ENCODE data around the gene G6PD. TPM values are rescaled to one million over a fixed set of nuclear protein-coding genes. Genes with fewer than 3 reads are reported as not detected.
A peak's percentile ranks its signal among the peaks of the same experiment; 100 is the strongest.

Gene G6PD
- total and polyA plus RNA-seq, 10 of the 15 experiments (the other 5 are each of a cell fraction or from before 2014, with no cell fraction given) = 1.6 to 62.5 (median 28.4) TPM

DNA sequence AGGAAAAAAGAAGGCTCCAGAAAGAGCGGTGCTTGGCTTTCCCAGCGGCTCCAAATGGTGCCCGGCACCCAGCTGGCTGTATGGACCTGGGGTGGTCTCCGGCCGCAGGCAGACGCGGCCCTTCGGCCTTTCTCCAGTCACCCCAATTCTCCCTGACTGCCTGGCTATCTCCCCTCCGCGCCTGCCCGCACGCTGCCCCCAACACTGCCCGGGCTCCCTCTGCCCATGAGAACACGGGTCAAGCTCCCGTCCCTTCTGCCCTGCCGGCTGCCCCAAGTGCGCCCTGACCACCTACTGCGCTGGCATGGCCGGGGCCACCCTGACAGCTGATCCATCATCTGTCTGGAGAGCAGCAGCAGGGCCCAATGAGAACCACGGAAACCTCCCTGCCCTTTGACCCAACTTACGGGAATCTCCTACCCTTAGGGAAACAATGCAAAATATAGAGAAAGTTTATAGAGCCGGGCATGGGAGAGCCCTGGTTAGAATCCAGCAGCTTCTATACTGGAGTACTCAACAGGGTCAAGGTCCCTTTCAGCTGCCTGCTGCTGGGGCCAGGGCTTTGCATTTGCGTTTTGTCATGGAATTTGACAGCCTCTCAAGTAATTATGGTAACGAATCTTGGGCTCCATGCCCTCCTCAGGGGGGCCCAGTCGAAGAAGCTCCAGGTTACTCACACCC is 29.4 kb downstream of the G6PD start (continued):
- TF ChIP-seq BCL3 (IDR thresholded peaks at IDR 0.05; ENCODE audit: borderline replicate concordance, insufficient read depth, low read depth, low read length, poor library complexity, severe bottlenecking) (no peak), POLR2AphosphoS5 (IDR thresholded peaks at IDR 0.05; ENCODE audit: low read length) (no peak)

DNA sequence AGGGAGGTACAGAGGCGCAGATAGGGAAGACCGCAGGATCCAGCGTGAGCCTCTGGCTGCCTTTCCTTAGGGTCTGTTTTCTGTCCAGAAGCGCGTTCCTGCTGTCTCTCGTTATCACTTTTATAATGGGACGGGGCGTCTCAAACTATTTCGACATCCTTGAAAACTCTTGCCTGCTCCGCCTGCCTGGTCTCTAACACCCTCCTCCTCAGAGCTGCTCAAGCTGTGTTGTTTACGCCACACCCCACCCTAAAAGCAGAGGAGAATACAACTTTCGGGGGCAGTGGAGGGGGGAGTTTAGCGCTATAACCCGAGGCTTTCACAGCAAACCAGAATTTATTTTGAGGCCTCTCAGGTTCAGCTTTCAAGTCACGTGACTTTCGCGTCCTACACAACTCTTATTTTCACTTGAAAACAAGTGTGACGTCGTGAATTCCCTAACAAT is 30.0 kb downstream of the G6PD start:
- peak overlapping the region; percentile 83 for H2AFZ ChIP-seq (ENCODE audit: control insufficient read depth, low read depth, low read length)
- TF ChIP-seq STAT3 (IDR thresholded peaks at IDR 0.05; ENCODE audit: low read depth, low read length) = no peak
- no peak for TF ChIP-seq HDGF (IDR thresholded peaks at IDR 0.05)
- TF ChIP-seq BRCA1 (IDR thresholded peaks at IDR 0.05; ENCODE audit: low read depth, low read length) = no peak
- no peak for TF ChIP-seq RAD21 (IDR thresholded peaks at IDR 0.05; ENCODE audit: insufficient read depth, low read depth, low read length)
- no peak for TF ChIP-seq CBX3 (IDR thresholded peaks at IDR 0.05; ENCODE audit: borderline replicate concordance, low read depth)
- no peak for TF ChIP-seq FOXM1 (IDR thresholded peaks at IDR 0.05; ENCODE audit: low read depth, low read length)
- no peak for TF ChIP-seq IRF3 (IDR thresholded peaks at IDR 0.05)
- no peak for TF ChIP-seq BCL11A (IDR thresholded peaks at IDR 0.05; ENCODE audit: low read depth, low read length)
- 0 out of 2 replicates have a peak, but pooled peaks have one; percentile 9 for TF ChIP-seq RFX5 (IDR thresholded peaks at IDR 0.05; ENCODE audit: low read depth, low read length)
- no peak for TF ChIP-seq SMAD1 (IDR thresholded peaks at IDR 0.05; ENCODE audit: low read depth, partially characterized antibody)
- no peak for TF ChIP-seq BHLHE40 (IDR thresholded peaks at IDR 0.05; ENCODE audit: borderline replicate concordance in 1 of 2, low read depth in 2 of 2, low read length in 1 of 2)
- TF ChIP-seq RAD51 (IDR thresholded peaks at IDR 0.05) = peak; percentile 34; the same call in 1 of the 2 replicates
- no peak for TF ChIP-seq IRF5 (IDR thresholded peaks at IDR 0.05; ENCODE audit: borderline replicate concordance)
- TF ChIP-seq SMAD5 (IDR thresholded peaks at IDR 0.05; ENCODE audit: low read depth) = no peak
- no peak for TF ChIP-seq ZNF207 (IDR thresholded peaks at IDR 0.05; ENCODE audit: borderline replicate concordance)

More for the DNA sequence above, 30.0 kb downstream of the G6PD start:
- no peak for FAIRE-seq
- DNase-seq (ENCODE audit: low read depth, low spot score) = no peak
- Histone ChIP-seq H3K27ac (ENCODE audit: control insufficient read depth, insufficient read depth) (peak overlapping the region; percentile 57; the same call in 1 of the 2 replicates), H3K4me3 (peak overlapping the region; percentile 64), H3K4me2 (ENCODE audit: control insufficient read depth, insufficient read depth) (peak overlapping the region; percentile 79), H3K27me3 (replicated peaks in 1 of 2; ENCODE audit: control insufficient read depth in 2 of 2, insufficient read depth in 2 of 2, low read length in 1 of 2) (no peaks in the 10 kb centered on the region), H3K9me3 (replicated peaks; ENCODE audit: control insufficient read depth, insufficient read depth, low read length) (no peaks in the 10 kb centered on the region; the same call in 2 of the 3 replicates), H3K79me2 (ENCODE audit: control insufficient read depth, insufficient read depth, low read length) (no peaks in the 10 kb centered on the region; the same call in none of the 2 replicates), H3K9ac (ENCODE audit: control insufficient read depth, insufficient read depth, low read length) (peak overlapping the region; percentile 46; the same call in 1 of the 2 replicates), H3K36me3 (ENCODE audit: control insufficient read depth in 2 of 2, insufficient read depth in 2 of 2, low read length in 1 of 2) (no peaks in the 10 kb centered on the region), H3K4me1 (ENCODE audit: control insufficient read depth, insufficient read depth, low read length) (no peaks in the 10 kb centered on the region), H4K20me1 (ENCODE audit: control insufficient read depth, insufficient read depth) (no peaks in the 10 kb centered on the region)
- ChIA-PET SMC1A (ENCODE audit: uncharacterized antibody, unreplicated experiment) (interaction anchor here (0.6 to 1.5 kb wide), 4 partner anchors 11 to 26 kb away, joined by 3 to 7 read pairs (median 4); partner anchors contain the start of gene SLC10A3), RAD21 (ENCODE audit: unreplicated experiment) (interaction anchor here (0.7 kb wide), 1 partner anchor 26 kb away, joined by 5 read pairs; the partner anchor contains the start of gene SLC10A3), CTCF (interaction anchor here (2.1 kb wide), 1 partner anchor 11 kb away, joined by 8 read pairs; no protein-coding TSS in a partner anchor), POLR2A (interaction anchor here (0.9 to 2.4 kb wide), 5 partner anchors 10 to 120 kb away, joined by 3 to 12 read pairs (median 4); partner anchors contain the start of genes LAGE3, RPL10 and SLC10A3)
- in situ Hi-C loops (cut with MboI) (no loop called here), intact Hi-C loops (cut with micrococcal nuclease; ENCODE audit: unreplicated experiment) (loop anchor here (5.0 kb wide), 1 partner anchor 39 kb away; the partner anchor contains the start of gene LAGE3)
- 43% methylated on average over 19 of the region's 19 CpGs for WGBS (ENCODE audit: insufficient coverage, insufficient replicate concordance, low lambda C conversion rate, missing lambda C conversion rate)
- BruUV-seq (replicated peaks) = TSS peak; percentile 74
- ATAC-seq = no peak
